Stimulated activated CD8-positive, alpha-beta memory T cell treated with anti-CD3 and anti-CD28 coated beads, Interleukin-7, amount 100 ng/mL, for 24 hours (primary cell): ENCODE data around the gene OR5D16.
"Not testable (repeated sequence)": the region's sequence is repeated elsewhere in the genome, so short reads cannot be mapped to it uniquely, and the experiment has no call there.

Experiments
- DNase-seq: peaks from one replicate; pipeline ENCODE4 v3.0.0-alpha.2; 2020; ENCODE audit warnings: low read depth

The OR5D16 gene

GRCh38 chr11:55838452-55838851, at the start of gene OR5D16:
Gene OR5D16 (plus strand): TSS chr11:55838752. CDS start chr11:55838752, 0 bp downstream.
- DNase-seq, result no peak

GRCh38 chr11:55791606-55792005, 46.9 kb upstream of the OR5D16 start:
- DNase-seq, result no peak

GRCh38 chr11:55793321-55793720, 45.2 kb upstream of the OR5D16 start:
- no peak for DNase-seq

DNA sequence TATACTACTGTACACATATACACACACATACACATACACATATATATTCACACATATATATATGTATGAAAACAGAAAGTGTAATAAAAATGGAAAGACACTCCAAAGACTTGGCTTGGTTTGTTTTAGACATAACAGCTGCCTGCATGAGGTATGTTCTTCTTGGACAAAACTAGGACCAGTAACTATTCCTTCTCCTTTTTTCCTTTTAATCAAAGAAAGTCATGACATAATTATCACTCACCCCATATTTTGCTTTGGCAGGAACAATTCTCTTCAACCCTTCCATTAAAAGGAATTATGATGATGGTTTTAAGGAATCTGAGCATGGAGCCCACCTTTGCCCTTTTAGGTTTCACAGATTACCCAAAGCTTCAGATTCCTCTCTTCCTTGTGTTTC, 43.3 kb upstream of the OR5D16 start, which contains the start of gene OR5D14:
TSS of gene OR5D14 (plus strand) at position 301 of the 400 bp plus-strand sequence. CDS start at position 301, 0 bp downstream.
- no peak for DNase-seq

- DNase-seq, result no peak
Observed at GRCh38 chr11:55806248-55806647, 32.3 kb upstream of the OR5D16 start.

GRCh38 chr11:55811067-55811466, 27.5 kb upstream of the OR5D16 start, which contains the start of gene OR5L1:
Gene OR5L1 (plus strand): TSS chr11:55811367. CDS start chr11:55811467, 100 bp downstream.
- DNase-seq, result no peak

DNA sequence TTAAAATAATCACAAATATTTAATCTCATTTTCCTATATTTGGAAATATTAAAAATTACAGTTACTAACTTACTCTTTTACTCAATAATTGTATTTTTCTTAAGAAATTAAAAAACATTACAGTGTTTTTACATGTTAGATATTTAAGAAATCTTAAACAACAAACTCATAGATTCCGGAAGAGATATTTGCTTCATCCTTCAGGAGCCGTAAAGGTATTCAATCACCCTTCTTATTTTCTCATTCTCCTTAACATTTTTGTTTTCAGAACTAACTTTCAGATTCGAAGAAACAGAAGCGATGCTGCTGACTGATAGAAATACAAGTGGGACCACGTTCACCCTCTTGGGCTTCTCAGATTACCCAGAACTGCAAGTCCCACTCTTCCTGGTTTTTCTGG, 19.2 kb upstream of the OR5D16 start, which contains the start of gene OR5D18:
TSS of gene OR5D18 (plus strand) at position 301 of the 400 bp plus-strand sequence. CDS start at position 301, 0 bp downstream.
- no peak for DNase-seq

DNA sequence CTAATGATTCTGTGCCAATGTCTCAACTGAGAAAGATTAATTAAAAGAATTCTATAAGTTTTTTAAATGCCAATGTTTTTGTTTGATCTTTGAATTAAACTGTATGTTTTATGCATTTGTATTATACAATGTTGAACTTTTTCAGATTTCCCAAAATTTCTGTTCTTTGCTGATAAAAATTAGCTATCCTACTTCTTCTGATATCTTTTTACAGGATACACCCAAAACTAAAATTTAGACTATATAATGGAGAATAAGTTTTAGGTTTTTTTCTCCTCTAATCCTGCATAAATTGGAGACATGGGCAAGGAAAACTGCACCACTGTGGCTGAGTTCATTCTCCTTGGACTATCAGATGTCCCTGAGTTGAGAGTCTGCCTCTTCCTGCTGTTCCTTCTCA, 11.6 kb upstream of the OR5D16 start, which contains the start of gene OR5L2:
TSS of gene OR5L2 (plus strand) at position 301 of the 400 bp plus-strand sequence. CDS start at position 301, 0 bp downstream.
- no peak for DNase-seq

- DNase-seq, result no peak
Observed at GRCh38 chr11:55847453-55847852, 8.9 kb downstream of the OR5D16 start.

DNA sequence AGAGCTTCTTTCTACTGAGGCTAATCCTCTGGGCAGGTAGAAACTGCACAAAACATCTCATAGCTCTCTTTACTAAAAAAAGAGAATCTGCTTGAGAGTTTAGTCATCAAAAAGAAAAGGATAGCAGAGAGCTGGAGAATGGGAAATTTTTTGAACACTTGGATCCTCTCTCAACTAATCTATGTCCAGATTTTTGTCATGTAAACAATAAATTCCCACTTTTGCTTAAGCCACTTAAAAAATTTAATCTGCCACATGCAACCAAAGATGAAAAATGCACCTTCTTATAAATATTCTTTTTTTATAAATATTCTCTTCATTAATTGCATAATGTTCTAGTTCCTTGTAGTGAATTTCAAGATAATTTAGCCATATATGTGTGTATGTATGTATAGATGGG, 10.5 kb downstream of the OR5D16 start:
- DNase-seq, result no peak

- DNase-seq, result no peak
Observed at GRCh38 chr11:55852141-55852540, 13.6 kb downstream of the OR5D16 start.

- DNase-seq, result no peak
Observed at GRCh38 chr11:55854704-55855103, 16.2 kb downstream of the OR5D16 start.

GRCh38 chr11:55867354-55867753, 28.8 kb downstream of the OR5D16 start:
- DNase-seq, result not testable (repeated sequence)

DNA sequence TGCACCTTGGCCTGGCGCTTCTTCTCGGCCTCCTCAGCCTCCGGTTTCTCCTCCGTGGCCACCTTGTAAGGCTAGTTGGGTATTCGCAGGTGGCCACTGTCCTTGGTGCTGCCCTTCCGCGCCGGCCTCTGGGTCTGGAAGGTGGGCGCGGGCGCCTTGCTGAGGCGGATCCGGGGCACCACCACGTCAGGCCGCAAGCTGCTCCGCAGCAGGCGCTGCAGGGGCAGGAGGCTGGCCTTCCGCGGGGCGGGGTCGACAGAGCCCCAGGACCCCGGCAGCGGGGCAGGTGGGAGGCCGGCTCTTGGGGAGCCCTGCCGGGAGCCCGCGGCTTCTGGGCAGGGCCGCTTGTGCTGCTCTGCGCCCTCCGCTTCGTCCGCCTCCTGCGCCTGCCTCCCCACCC, 34.2 kb downstream of the OR5D16 start:
- not testable (repeated sequence) for DNase-seq

DNA sequence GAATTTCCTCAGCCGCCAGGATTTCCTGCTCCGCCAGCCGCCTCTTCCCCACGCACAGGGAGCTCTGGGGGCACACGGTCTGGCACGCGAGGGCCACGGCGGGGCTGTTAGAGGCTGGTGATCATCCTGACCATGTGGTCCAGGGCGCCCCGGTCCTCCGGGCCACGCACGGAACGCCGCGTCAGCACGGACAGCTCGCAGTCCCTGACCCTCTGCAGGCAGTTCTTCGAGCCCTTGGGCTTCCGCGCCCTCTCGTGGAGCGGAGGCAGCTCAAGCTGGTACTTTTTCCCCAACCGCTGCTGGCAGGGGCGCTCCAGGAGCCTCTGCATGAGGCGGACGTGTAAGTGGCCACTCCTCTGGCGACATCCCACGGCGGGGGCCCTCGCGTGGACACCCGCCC, 34.6 kb downstream of the OR5D16 start:
- not testable (repeated sequence) for DNase-seq

- not testable (repeated sequence) for DNase-seq
Observed at GRCh38 chr11:55882997-55883396, 44.4 kb downstream of the OR5D16 start, which contains the start of gene TRIM51. Gene TRIM51 (plus strand): TSS chr11:55883297. CDS start chr11:55885429, 2,132 bp downstream.

DNA sequence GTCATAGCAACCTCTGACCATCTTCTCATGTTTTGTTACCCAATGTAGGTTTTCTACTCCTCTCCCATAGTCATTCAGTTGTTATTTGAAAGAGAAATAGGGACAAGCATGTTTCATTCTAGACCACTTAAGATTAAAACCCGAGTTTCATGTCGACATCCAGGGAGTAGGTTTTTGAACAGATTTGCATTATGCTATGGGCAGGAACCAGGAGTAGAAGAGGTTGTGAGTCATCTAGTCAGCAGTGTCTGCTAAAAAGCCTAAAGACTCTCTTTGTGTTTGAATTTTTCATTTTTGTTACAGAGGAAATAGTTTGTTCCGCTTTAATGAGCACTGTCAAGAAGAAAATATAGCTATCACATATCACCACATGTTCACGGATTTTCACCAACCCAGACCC, 46.4 kb downstream of the OR5D16 start:
- DNase-seq, result not testable (repeated sequence)

DNA sequence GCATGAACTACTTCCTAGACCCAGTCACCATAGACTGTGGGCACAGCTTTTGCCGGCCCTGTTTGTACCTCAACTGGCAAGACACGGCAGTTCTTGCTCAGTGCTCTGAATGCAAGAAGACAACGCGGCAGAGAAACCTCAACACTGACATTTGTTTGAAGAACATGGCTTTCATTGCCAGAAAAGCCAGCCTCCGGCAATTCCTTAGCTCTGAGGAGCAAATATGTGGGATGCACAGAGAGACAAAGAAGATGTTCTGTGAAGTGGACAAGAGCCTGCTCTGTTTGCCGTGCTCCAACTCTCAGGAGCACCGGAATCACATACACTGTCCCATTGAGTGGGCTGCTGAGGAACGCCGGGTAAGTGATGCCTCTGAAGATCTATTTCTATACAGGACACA, 46.9 kb downstream of the OR5D16 start:
- DNase-seq, result not testable (repeated sequence)
